ENCODE data around the gene SEMA3A. TPM values are rescaled to one million over a fixed set of nuclear protein-coding genes. Genes with fewer than 3 reads are reported as not detected.

The SEMA3A gene
- total and polyA plus RNA-seq, 4 donors = 0.13 to 0.56 (median 0.20) TPM

DNA sequence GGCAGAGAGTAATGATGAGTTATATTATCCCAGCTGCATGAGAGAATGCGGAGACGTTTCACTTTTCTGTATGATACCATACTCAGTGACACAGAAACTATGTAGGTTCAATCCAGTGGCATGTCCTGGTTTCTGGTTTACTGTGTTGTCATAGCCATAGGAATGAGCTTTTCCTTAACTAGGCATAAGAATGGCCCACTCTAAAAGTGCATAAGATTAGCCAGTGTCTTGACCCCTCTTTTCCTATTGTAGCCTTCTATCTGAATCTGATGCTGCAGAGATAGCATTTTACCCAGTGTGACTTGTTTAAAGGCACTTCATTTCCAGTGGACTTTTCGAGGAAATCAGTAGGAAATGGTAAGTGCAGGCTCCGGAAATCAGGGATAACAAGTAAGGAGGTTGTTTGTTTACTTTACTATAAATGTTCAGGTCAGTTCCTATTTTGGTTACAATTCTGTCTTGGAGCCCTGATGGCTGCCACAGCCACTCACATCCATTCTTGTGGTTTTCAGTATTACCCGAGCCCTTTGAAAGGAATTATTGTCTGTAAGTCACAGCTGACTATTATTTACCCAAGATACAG, 70.5 kb downstream of the SEMA3A start:
- WGBS = 38% methylated on average over 5 of the region's 5 CpGs
- Histone ChIP-seq H3K27me3 (ENCODE audit: control insufficient read depth in 4 of 4, insufficient read depth in 4 of 4, low read length in 3 of 4) (no peaks in the 10 kb centered on the region), H3K4me1 (ENCODE audit: control insufficient read depth in 4 of 4, insufficient read depth in 4 of 4, low read length in 3 of 4) (no peaks in the 10 kb centered on the region), H3K4me3 (ENCODE audit: low read depth in 1 of 3, low read length in 3 of 3) (no peak overlapping the region), H3K27ac (ENCODE audit: low read depth in 1 of 2, low read length in 2 of 2) (no peak overlapping the region), H3K9me3 (ENCODE audit: control insufficient read depth in 4 of 4, low read length in 3 of 4) (no peaks in the 10 kb centered on the region), H3K36me3 (ENCODE audit: control insufficient read depth in 4 of 4, insufficient read depth in 3 of 4, low read depth in 1 of 4, low read length in 3 of 4) (no peaks in the 10 kb centered on the region), H3K9ac (ENCODE audit: low read depth in 1 of 2, low read length in 2 of 2) (no peak overlapping the region)
- no peak for DNase-seq (ENCODE audit: low spot score)
- TF ChIP-seq, protein P1, sequence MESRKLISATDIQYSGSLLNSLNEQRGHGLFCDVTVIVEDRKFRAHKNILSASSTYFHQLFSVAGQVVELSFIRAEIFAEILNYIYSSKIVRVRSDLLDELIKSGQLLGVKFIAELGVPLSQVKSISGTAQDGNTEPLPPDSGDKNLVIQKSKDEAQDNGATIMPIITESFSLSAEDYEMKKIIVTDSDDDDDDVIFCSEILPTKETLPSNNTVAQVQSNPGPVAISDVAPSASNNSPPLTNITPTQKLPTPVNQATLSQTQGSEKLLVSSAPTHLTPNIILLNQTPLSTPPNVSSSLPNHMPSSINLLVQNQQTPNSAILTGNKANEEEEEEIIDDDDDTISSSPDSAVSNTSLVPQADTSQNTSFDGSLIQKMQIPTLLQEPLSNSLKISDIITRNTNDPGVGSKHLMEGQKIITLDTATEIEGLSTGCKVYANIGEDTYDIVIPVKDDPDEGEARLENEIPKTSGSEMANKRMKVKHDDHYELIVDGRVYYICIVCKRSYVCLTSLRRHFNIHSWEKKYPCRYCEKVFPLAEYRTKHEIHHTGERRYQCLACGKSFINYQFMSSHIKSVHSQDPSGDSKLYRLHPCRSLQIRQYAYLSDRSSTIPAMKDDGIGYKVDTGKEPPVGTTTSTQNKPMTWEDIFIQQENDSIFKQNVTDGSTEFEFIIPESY (IDR thresholded peaks at IDR 0.05) = no peak
- TF ChIP-seq NR2F2 (IDR thresholded peaks at IDR 0.05) = peak; percentile 52
- TF ChIP-seq SP1 (IDR thresholded peaks at IDR 0.05) = no peak

DNA sequence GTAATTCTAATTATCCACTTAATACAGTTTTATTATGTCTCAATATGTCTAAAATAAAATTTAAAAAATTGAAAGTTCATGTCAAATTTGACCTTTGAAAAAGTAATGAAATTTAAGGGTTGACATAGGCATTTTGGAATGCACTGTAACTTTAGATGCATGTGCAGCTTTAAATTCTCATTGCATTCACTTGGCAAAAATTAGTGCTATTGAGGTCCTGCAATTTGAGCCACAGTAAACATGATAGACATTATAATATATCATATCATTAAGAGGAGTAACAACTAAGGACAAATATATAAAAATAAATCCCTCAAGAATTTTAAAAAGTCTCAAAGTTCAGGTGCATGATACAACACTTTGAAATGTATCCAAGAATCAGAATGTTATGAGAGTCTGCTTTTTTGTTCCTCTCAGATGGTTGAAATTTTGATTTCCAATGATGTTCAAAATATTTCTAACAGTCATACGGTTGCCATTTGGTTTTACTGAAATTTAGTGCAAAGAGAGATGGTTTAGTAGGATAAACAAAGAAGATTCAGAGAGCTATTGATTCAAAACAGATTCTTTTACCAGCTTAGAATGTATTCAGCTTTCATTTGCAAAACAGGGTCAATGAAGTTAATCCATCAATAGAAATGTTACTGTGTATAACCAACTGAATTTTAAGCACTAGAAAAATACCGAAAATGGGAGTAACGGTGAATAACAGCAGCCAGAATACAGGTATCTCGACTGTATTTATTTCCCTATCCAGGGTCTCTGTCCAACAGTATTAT, 71.8 kb downstream of the SEMA3A start:
- Histone ChIP-seq H3K27ac (ENCODE audit: low read depth in 1 of 2, low read length in 2 of 2) (no peak overlapping the region), H3K4me1 (ENCODE audit: control insufficient read depth in 4 of 4, insufficient read depth in 4 of 4, low read length in 3 of 4) (no peaks in the 10 kb centered on the region), H3K9ac (ENCODE audit: low read depth in 1 of 2, low read length in 2 of 2) (no peak overlapping the region), H3K9me3 (ENCODE audit: control insufficient read depth in 4 of 4, low read length in 3 of 4) (no peaks in the 10 kb centered on the region), H3K4me3 (ENCODE audit: low read depth in 1 of 3, low read length in 3 of 3) (no peak overlapping the region), H3K27me3 (ENCODE audit: control insufficient read depth in 4 of 4, insufficient read depth in 4 of 4, low read length in 3 of 4) (no peaks in the 10 kb centered on the region), H3K36me3 (ENCODE audit: control insufficient read depth in 4 of 4, insufficient read depth in 3 of 4, low read depth in 1 of 4, low read length in 3 of 4) (no peaks in the 10 kb centered on the region)
- TF ChIP-seq HNF4G (IDR thresholded peaks at IDR 0.05) = no peak
- no peak for TF ChIP-seq FOXA2 (IDR thresholded peaks at IDR 0.05)
- no peak for TF ChIP-seq SP1 (IDR thresholded peaks at IDR 0.05)
- TF ChIP-seq, protein P2, sequence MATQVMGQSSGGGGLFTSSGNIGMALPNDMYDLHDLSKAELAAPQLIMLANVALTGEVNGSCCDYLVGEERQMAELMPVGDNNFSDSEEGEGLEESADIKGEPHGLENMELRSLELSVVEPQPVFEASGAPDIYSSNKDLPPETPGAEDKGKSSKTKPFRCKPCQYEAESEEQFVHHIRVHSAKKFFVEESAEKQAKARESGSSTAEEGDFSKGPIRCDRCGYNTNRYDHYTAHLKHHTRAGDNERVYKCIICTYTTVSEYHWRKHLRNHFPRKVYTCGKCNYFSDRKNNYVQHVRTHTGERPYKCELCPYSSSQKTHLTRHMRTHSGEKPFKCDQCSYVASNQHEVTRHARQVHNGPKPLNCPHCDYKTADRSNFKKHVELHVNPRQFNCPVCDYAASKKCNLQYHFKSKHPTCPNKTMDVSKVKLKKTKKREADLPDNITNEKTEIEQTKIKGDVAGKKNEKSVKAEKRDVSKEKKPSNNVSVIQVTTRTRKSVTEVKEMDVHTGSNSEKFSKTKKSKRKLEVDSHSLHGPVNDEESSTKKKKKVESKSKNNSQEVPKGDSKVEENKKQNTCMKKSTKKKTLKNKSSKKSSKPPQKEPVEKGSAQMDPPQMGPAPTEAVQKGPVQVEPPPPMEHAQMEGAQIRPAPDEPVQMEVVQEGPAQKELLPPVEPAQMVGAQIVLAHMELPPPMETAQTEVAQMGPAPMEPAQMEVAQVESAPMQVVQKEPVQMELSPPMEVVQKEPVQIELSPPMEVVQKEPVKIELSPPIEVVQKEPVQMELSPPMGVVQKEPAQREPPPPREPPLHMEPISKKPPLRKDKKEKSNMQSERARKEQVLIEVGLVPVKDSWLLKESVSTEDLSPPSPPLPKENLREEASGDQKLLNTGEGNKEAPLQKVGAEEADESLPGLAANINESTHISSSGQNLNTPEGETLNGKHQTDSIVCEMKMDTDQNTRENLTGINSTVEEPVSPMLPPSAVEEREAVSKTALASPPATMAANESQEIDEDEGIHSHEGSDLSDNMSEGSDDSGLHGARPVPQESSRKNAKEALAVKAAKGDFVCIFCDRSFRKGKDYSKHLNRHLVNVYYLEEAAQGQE (IDR thresholded peaks at IDR 0.05) = no peak
- no peak for TF ChIP-seq GABPA (IDR thresholded peaks at IDR 0.05 in 1 of 2, conservative IDR thresholded peaks at IDR 0.05 in 1 of 2)
- no peak for TF ChIP-seq FOXA1 (IDR thresholded peaks at IDR 0.05)
- 78% methylated on average over 4 of the region's 4 CpGs for WGBS
- no peak for DNase-seq (ENCODE audit: low spot score)

DNA sequence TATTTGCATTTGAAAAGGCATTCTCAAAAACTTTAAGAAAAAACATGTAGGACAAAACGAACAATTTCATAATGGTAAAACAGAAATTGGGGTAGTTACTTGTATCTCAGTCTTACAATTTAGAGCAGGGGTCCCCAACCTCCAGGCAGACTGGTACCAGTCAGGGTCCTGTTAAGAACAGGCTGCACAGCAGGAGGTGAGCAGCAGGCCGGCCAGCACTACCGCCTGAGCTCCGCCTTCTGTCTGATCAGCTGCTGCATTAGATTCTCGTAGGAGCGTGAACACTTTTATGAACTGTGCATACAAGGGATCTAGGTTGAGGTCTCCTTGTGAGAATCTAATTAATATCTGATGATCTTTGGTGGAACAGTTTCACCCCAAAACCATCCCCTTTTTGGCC, 77.3 kb downstream of the SEMA3A start:
- Histone ChIP-seq H3K9me3 (ENCODE audit: control insufficient read depth in 4 of 4, low read length in 3 of 4) (no peaks in the 10 kb centered on the region), H3K27me3 (ENCODE audit: control insufficient read depth in 4 of 4, insufficient read depth in 4 of 4, low read length in 3 of 4) (no peaks in the 10 kb centered on the region), H3K27ac (ENCODE audit: low read depth in 1 of 2, low read length in 2 of 2) (no peak overlapping the region), H3K9ac (ENCODE audit: low read depth in 1 of 2, low read length in 2 of 2) (no peak overlapping the region), H3K4me1 (ENCODE audit: control insufficient read depth in 4 of 4, insufficient read depth in 4 of 4, low read length in 3 of 4) (peaks cover 0 to 2% (median 0%) of the 10 kb centered on the region in 4 donors), H3K36me3 (ENCODE audit: control insufficient read depth in 4 of 4, insufficient read depth in 3 of 4, low read depth in 1 of 4, low read length in 3 of 4) (no peaks in the 10 kb centered on the region), H3K4me3 (ENCODE audit: low read depth in 1 of 3, low read length in 3 of 3) (no peak overlapping the region)
- no peak for DNase-seq (ENCODE audit: low spot score)
- 81% methylated on average over 6 of the region's 6 CpGs for WGBS
- TF ChIP-seq TAF1 (conservative IDR thresholded peaks at IDR 0.05) (no peak), RAD21 (IDR thresholded peaks at IDR 0.05) (no peak), GABPA (IDR thresholded peaks at IDR 0.05 in 1 of 2, conservative IDR thresholded peaks at IDR 0.05 in 1 of 2) (no peak), YY1 (IDR thresholded peaks at IDR 0.05) (no peak), HNF4G (IDR thresholded peaks at IDR 0.05) (no peak), EGR1 (IDR thresholded peaks at IDR 0.05; ENCODE audit: low read depth in 2 of 2) (no peak), NR2F2 (IDR thresholded peaks at IDR 0.05) (no peak), FOXA2 (IDR thresholded peaks at IDR 0.05) (no peak), SP1 (IDR thresholded peaks at IDR 0.05) (no peak), JUND (IDR thresholded peaks at IDR 0.05) (no peak), RXRA (IDR thresholded peaks at IDR 0.05) (no peak), HNF4A (conservative IDR thresholded peaks at IDR 0.05) (no peak)
- TF ChIP-seq, protein P3, sequence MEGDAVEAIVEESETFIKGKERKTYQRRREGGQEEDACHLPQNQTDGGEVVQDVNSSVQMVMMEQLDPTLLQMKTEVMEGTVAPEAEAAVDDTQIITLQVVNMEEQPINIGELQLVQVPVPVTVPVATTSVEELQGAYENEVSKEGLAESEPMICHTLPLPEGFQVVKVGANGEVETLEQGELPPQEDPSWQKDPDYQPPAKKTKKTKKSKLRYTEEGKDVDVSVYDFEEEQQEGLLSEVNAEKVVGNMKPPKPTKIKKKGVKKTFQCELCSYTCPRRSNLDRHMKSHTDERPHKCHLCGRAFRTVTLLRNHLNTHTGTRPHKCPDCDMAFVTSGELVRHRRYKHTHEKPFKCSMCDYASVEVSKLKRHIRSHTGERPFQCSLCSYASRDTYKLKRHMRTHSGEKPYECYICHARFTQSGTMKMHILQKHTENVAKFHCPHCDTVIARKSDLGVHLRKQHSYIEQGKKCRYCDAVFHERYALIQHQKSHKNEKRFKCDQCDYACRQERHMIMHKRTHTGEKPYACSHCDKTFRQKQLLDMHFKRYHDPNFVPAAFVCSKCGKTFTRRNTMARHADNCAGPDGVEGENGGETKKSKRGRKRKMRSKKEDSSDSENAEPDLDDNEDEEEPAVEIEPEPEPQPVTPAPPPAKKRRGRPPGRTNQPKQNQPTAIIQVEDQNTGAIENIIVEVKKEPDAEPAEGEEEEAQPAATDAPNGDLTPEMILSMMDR (IDR thresholded peaks at IDR 0.05; ENCODE audit: low read depth, low read length, missing input control) = no peak
- TF ChIP-seq, protein P4, sequence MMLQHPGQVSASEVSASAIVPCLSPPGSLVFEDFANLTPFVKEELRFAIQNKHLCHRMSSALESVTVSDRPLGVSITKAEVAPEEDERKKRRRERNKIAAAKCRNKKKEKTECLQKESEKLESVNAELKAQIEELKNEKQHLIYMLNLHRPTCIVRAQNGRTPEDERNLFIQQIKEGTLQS (IDR thresholded peaks at IDR 0.05) = no peak
- TF ChIP-seq, protein P1 (IDR thresholded peaks at IDR 0.05) = no peak

Data from liver (tissue), 9 donors.